ENCODE data around the gene TSPAN9. TPM values are rescaled to one million over a fixed set of nuclear protein-coding genes. Genes with fewer than 3 reads are reported as not detected.

TSPAN9 gene
- total RNA-seq, 1 experiment from 2014 or later = 13.2 TPM

GRCh38 chr12:3320881-3321509 is 243.8 kb downstream of the TSPAN9 start:
- POLR2A ChIA-PET = no interaction called here
- CTCF ChIA-PET = no interaction called here
- TF ChIP-seq POLR2AphosphoS5 (IDR thresholded peaks at IDR 0.05; ENCODE audit: low read depth, low read length) = no peak
- no peak for TF ChIP-seq CBX3 (IDR thresholded peaks at IDR 0.05; ENCODE audit: low read depth)
- TF ChIP-seq SRF (IDR thresholded peaks at IDR 0.05; ENCODE audit: low read depth) = no peak
- no peak for TF ChIP-seq SP1 (IDR thresholded peaks at IDR 0.05; ENCODE audit: low read depth)
- TF ChIP-seq, protein P1, sequence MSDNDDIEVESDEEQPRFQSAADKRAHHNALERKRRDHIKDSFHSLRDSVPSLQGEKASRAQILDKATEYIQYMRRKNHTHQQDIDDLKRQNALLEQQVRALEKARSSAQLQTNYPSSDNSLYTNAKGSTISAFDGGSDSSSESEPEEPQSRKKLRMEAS (IDR thresholded peaks at IDR 0.05) = no peak
- TF ChIP-seq EGR1 (IDR thresholded peaks at IDR 0.05; ENCODE audit: low read depth) = no peak
- TF ChIP-seq POLR2A (IDR thresholded peaks at IDR 0.05; ENCODE audit: borderline replicate concordance, extremely low read depth, insufficient read depth, insufficient read length) = no peak
- TF ChIP-seq JUND (IDR thresholded peaks at IDR 0.05) = no peak
- no peak for TF ChIP-seq CEBPB (IDR thresholded peaks at IDR 0.05; ENCODE audit: low read depth)
- TF ChIP-seq ZFX (IDR thresholded peaks at IDR 0.05) = no peak
- TF ChIP-seq, protein P2, sequence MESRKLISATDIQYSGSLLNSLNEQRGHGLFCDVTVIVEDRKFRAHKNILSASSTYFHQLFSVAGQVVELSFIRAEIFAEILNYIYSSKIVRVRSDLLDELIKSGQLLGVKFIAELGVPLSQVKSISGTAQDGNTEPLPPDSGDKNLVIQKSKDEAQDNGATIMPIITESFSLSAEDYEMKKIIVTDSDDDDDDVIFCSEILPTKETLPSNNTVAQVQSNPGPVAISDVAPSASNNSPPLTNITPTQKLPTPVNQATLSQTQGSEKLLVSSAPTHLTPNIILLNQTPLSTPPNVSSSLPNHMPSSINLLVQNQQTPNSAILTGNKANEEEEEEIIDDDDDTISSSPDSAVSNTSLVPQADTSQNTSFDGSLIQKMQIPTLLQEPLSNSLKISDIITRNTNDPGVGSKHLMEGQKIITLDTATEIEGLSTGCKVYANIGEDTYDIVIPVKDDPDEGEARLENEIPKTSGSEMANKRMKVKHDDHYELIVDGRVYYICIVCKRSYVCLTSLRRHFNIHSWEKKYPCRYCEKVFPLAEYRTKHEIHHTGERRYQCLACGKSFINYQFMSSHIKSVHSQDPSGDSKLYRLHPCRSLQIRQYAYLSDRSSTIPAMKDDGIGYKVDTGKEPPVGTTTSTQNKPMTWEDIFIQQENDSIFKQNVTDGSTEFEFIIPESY (IDR thresholded peaks at IDR 0.05; ENCODE audit: extremely low read depth, insufficient replicate concordance, low read length) = no peak
- TF ChIP-seq REST (IDR thresholded peaks at IDR 0.05; ENCODE audit: low read depth) = no peak
- TF ChIP-seq YY1 (IDR thresholded peaks at IDR 0.05; ENCODE audit: extremely low read depth, insufficient replicate concordance, low read depth, low read length) = no peak
- TF ChIP-seq EZH2 (IDR thresholded peaks at IDR 0.05) = no peak
- TF ChIP-seq SIN3A (IDR thresholded peaks at IDR 0.05; ENCODE audit: low read depth) = no peak
- no peak for TF ChIP-seq TCF7L2 (IDR thresholded peaks at IDR 0.05; ENCODE audit: borderline replicate concordance, extremely low read depth, insufficient read depth, insufficient read length)
- TF ChIP-seq, protein P3, sequence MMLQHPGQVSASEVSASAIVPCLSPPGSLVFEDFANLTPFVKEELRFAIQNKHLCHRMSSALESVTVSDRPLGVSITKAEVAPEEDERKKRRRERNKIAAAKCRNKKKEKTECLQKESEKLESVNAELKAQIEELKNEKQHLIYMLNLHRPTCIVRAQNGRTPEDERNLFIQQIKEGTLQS (IDR thresholded peaks at IDR 0.05) = no peak
- TF ChIP-seq FOSL1 (IDR thresholded peaks at IDR 0.05; ENCODE audit: low read depth) = no peak
- TF ChIP-seq, protein P4, sequence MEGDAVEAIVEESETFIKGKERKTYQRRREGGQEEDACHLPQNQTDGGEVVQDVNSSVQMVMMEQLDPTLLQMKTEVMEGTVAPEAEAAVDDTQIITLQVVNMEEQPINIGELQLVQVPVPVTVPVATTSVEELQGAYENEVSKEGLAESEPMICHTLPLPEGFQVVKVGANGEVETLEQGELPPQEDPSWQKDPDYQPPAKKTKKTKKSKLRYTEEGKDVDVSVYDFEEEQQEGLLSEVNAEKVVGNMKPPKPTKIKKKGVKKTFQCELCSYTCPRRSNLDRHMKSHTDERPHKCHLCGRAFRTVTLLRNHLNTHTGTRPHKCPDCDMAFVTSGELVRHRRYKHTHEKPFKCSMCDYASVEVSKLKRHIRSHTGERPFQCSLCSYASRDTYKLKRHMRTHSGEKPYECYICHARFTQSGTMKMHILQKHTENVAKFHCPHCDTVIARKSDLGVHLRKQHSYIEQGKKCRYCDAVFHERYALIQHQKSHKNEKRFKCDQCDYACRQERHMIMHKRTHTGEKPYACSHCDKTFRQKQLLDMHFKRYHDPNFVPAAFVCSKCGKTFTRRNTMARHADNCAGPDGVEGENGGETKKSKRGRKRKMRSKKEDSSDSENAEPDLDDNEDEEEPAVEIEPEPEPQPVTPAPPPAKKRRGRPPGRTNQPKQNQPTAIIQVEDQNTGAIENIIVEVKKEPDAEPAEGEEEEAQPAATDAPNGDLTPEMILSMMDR (IDR thresholded peaks at IDR 0.05 in 2 of 3, conservative IDR thresholded peaks at IDR 0.05 in 1 of 3; ENCODE audit: borderline replicate concordance in 1 of 3, insufficient read depth in 1 of 3, low read depth in 2 of 3, low read length in 2 of 3) = no peak
- TF ChIP-seq EZH2phosphoT487 (IDR thresholded peaks at IDR 0.05; ENCODE audit: borderline replicate concordance) = no peak
- H3K4me2 ChIP-seq (ENCODE audit: low read length) = no peak overlapping the region
- no peak overlapping the region for H3K4me3 ChIP-seq (replicated peaks in 1 of 2; ENCODE audit: low read depth in 1 of 2, low read length in 2 of 2)
- no peaks in the 10 kb centered on the region for H4K20me1 ChIP-seq (ENCODE audit: insufficient read depth)
- H3K36me3 ChIP-seq (ENCODE audit: control insufficient read depth in 1 of 2, insufficient read depth in 2 of 2, low read length in 2 of 2) = no peaks in the 10 kb centered on the region; a peak in 1 of 4 replicates
- peaks cover 4 to 14% of the 10 kb centered on the region in 2 experiments; a peak in 3 of 4 replicates for H3K4me1 ChIP-seq (ENCODE audit: control insufficient read depth in 1 of 2, insufficient read depth in 2 of 2, low read length in 2 of 2)
- RAD21 ChIA-PET (ENCODE audit: low non-redundant PET in 1 of 2, low total read pairs in 2 of 2, uncharacterized antibody in 2 of 2, unreplicated experiment in 2 of 2) = no interaction called here
- H3K27ac ChIP-seq (ENCODE audit: low read depth, low read length) = no peak overlapping the region
- intact Hi-C loops (cut with micrococcal nuclease) = no loop called here
- H3K9me3 ChIP-seq (ENCODE audit: control insufficient read depth in 1 of 2, insufficient read depth in 1 of 2, low read depth in 1 of 2, low read length in 2 of 2) = no peaks in the 10 kb centered on the region
- H3K27me3 ChIP-seq (ENCODE audit: insufficient read depth, low read length) = no peaks in the 10 kb centered on the region
- no TSS peak for BruUV-seq (replicated peaks)
- no peak for DNase-seq (ENCODE audit: low read depth, low spot score)
- no peak overlapping the region for H2AFZ ChIP-seq (ENCODE audit: low read depth, low read length, poor library complexity, severe bottlenecking)
- no peaks in the 10 kb centered on the region for H3K79me2 ChIP-seq (ENCODE audit: insufficient read depth, low read length)
- no peak overlapping the region for H3K9ac ChIP-seq (ENCODE audit: low read length)
- no peaks in the 10 kb centered on the region for H3K9me2 ChIP-seq (ENCODE audit: insufficient read depth)
- no peak for ATAC-seq

Measured in HCT116 (cell line).